GM12878 (cell line): ENCODE results near the gene TMEM53. TPM values are rescaled to one million over a fixed set of nuclear protein-coding genes. Genes with fewer than 3 reads are reported as not detected.

Source experiments
- ATF7 ChIP-seq: fragments of 450-650 bp; IDR thresholded peaks from 2 replicates; pipeline ENCODE4 v1.6.1; 2016; ENCODE audit warnings: low read depth, mild to moderate bottlenecking
- BCLAF1 ChIP-seq: fragments of 450-650 bp; IDR thresholded peaks from 2 replicates; pipeline ENCODE4 v1.6.1; 2017; ENCODE audit warnings: antibody characterized with exemption, mild to moderate bottlenecking, moderate library complexity
- CEBPZ ChIP-seq: fragments of 150-350 bp; IDR thresholded peaks from 2 replicates; pipeline ENCODE4 v1.6.1; 2016; ENCODE audit warnings: low read depth, low read length
- CHD1 ChIP-seq: IDR thresholded peaks from 2 replicates; pipeline ENCODE4 v1.6.1; 2012; ENCODE audit warnings: low read depth, low read length, improper control_type of control experiment
- CREM ChIP-seq: IDR thresholded peaks from 2 replicates; pipeline ENCODE4 v1.6.1; 2014; ENCODE audit warnings: antibody characterized with exemption, low read depth
- DPF2 ChIP-seq: fragments of 450-650 bp; IDR thresholded peaks from 2 replicates; pipeline ENCODE4 v1.6.1; 2017; ENCODE audit warnings: mild to moderate bottlenecking
- ESRRA ChIP-seq: IDR thresholded peaks from 2 replicates; pipeline ENCODE4 v1.6.1; 2012; ENCODE audit warnings: mild to moderate bottlenecking, low read length, improper control_type of control experiment
- FOXM1 ChIP-seq: IDR thresholded peaks from 2 replicates; pipeline ENCODE4 v1.6.1; 2012; ENCODE audit warnings: low read depth, mild to moderate bottlenecking, inconsistent platforms, low read length, moderate library complexity
- IKZF1 ChIP-seq: fragments of 450-650 bp; conservative IDR thresholded peaks from 2 replicates; pipeline ENCODE4 v1.6.1; 2017; ENCODE audit warnings: antibody characterized with exemption, mild to moderate bottlenecking
- IRF4 ChIP-seq: IDR thresholded peaks from 2 replicates; pipeline ENCODE4 v1.6.1; 2011; ENCODE audit warnings: low read depth, low read length
- KLF5 ChIP-seq: fragments of 450-650 bp; IDR thresholded peaks from 2 replicates; pipeline ENCODE4 v1.6.1; 2014; ENCODE audit warnings: mild to moderate bottlenecking; ENCODE audit not compliant: partially characterized antibody
- NFIC ChIP-seq: IDR thresholded peaks from 2 replicates; pipeline ENCODE4 v1.6.1; 2012; ENCODE audit warnings: low read depth, mild to moderate bottlenecking, inconsistent platforms, low read length, moderate library complexity
- NFXL1 ChIP-seq: fragments of 450-650 bp; IDR thresholded peaks from 2 replicates; pipeline ENCODE4 v1.6.1; 2017; ENCODE audit warnings: antibody characterized with exemption, mild to moderate bottlenecking, borderline replicate concordance
- NFYA ChIP-seq: IDR thresholded peaks from 2 replicates; pipeline ENCODE4 v1.6.1; 2011; ENCODE audit warnings: low read depth, mild to moderate bottlenecking, low read length, improper control_type of control experiment, borderline replicate concordance
- PBX3 ChIP-seq: IDR thresholded peaks from 2 replicates; pipeline ENCODE4 v1.6.1; 2011; ENCODE audit warnings: mild to moderate bottlenecking, low read depth, low read length, moderate library complexity; ENCODE audit not compliant: insufficient replicate concordance
- POU2F2 ChIP-seq: IDR thresholded peaks from 3 replicates; pipeline ENCODE4 v1.6.1; 2011; ENCODE audit warnings: low read depth, mild to moderate bottlenecking, low read length, borderline replicate concordance
- RBBP5 ChIP-seq: fragments of 200-600 bp; sonication (generic); conservative IDR thresholded peaks from 2 replicates; pipeline ENCODE4 v1.6.1; 2016
- RUNX3 ChIP-seq: IDR thresholded peaks from 2 replicates; pipeline ENCODE4 v1.6.1; 2012; ENCODE audit warnings: low read length, inconsistent platforms
- SIN3A ChIP-seq: IDR thresholded peaks from 2 replicates; pipeline ENCODE4 v1.6.1; 2012; ENCODE audit warnings: low read depth, low read length, improper control_type of control experiment
- SIX5 ChIP-seq: IDR thresholded peaks from 2 replicates; pipeline ENCODE4 v1.6.1; 2011; ENCODE audit warnings: mild to moderate bottlenecking, low read depth, low read length, moderate library complexity; ENCODE audit not compliant: severe bottlenecking
- SP1 ChIP-seq: IDR thresholded peaks from one replicate; pipeline ENCODE4 v1.6.1; 2011; ENCODE audit warnings: low read depth, low read length
- USF2 ChIP-seq: IDR thresholded peaks from 2 replicates; pipeline ENCODE4 v1.6.1; 2011; ENCODE audit warnings: low read depth, low read length, improper control_type of control experiment, borderline replicate concordance
- ZBED1 ChIP-seq: IDR thresholded peaks from 2 replicates; pipeline ENCODE4 v1.6.1; 2016; ENCODE audit warnings: borderline replicate concordance
- ZNF207 ChIP-seq: fragments of 450-650 bp; IDR thresholded peaks from 2 replicates; pipeline ENCODE4 v1.6.1; 2014; ENCODE audit warnings: antibody characterized with exemption, mild to moderate bottlenecking, borderline replicate concordance
- ZNF622 ChIP-seq: fragments of 450-650 bp; IDR thresholded peaks from 2 replicates; pipeline ENCODE4 v1.6.1; 2017; ENCODE audit warnings: mild to moderate bottlenecking, inconsistent platforms
- ZZZ3 ChIP-seq: IDR thresholded peaks from 2 replicates; pipeline ENCODE4 v1.6.1; 2011; ENCODE audit warnings: low read depth; ENCODE audit not compliant: control insufficient read depth, insufficient read length
- polyA plus RNA-seq, 11 experiments: library from polyadenylated mRNA; depleted of rRNA in 4 of 11; unstranded in 6 of 11; stranded (reverse) in 5 of 11; fragments of >200 nt; fragmentation: Nextera tagmentation in 4 of 11; fragmentation: Illumina TruSeq in 1 of 11; extraction: Ambion mirVana in 4 of 11; extraction: Trizol in 1 of 11; gene quantifications; 1 replicate in 1 of 11; 2 replicates in 10 of 11; pipeline versions ENCODE4 v1.2.1 to v1.2.3, GENCODE V29; 2011 to 2016; ENCODE audit warnings: inconsistent platforms in 2 of 11, missing spikeins in 2 of 11, low read depth in 1 of 11
- total RNA-seq, 4 experiments: library from RNA; depleted of rRNA in 3 of 4; stranded (reverse); fragments of >200 nt in 3 of 4; fragmentation: Illumina TruSeq in 1 of 4; extraction: Trizol in 1 of 4; gene quantifications; 2 replicates each; pipeline versions ENCODE4 v1.2.1 to v1.2.3, GENCODE V29; 2013 to 2021

Gene TMEM53
- total and polyA plus RNA-seq, 10 of the 15 experiments (the other 5 are each of a cell fraction or from before 2014, with no cell fraction given): 3.1 to 23.9 (median 11.1) TPM

GRCh38 chr1:44684525-44684924 is 10.2 kb upstream of the TMEM53 start (continued):
- TF ChIP-seq PBX3: no peak
- no peak for TF ChIP-seq ATF7
- TF ChIP-seq SIN3A: no peak
- TF ChIP-seq NFYA: no peak
- TF ChIP-seq DPF2: peak; percentile 48; the same call in 1 of the 2 replicates
- peak; percentile 77; the same call in 1 of the 2 replicates for TF ChIP-seq ESRRA
- peak; percentile 97 for TF ChIP-seq RUNX3
- TF ChIP-seq SIX5: no peak
- no peak for TF ChIP-seq NFXL1
- peak; percentile 92 for TF ChIP-seq FOXM1
- TF ChIP-seq KLF5: no peak
- TF ChIP-seq CREM: peak; percentile 85
- no peak for TF ChIP-seq SP1
- TF ChIP-seq ZZZ3: no peak
- TF ChIP-seq IRF4: peak; percentile 86
- no peak for TF ChIP-seq CHD1
- TF ChIP-seq USF2: no peak; the same call in 1 of the 2 replicates
- peak; percentile 23; the same call in 1 of the 3 replicates for TF ChIP-seq POU2F2
- TF ChIP-seq ZBED1: peak; percentile 85; the same call in 1 of the 2 replicates
- TF ChIP-seq IKZF1: peak; percentile 60
- TF ChIP-seq RBBP5: no peak
- TF ChIP-seq ZNF622: no peak
- TF ChIP-seq BCLAF1: no peak
- no peak for TF ChIP-seq ZNF207
- no peak for TF ChIP-seq CEBPZ
- peak; percentile 93 for TF ChIP-seq NFIC
